ENCODE data around the gene SEC11C. TPM values are rescaled to one million over a fixed set of nuclear protein-coding genes. Genes with fewer than 3 reads are reported as not detected.

SEC11C gene
- polyA plus RNA-seq, 6 donors from 2014 or later: 112 to 205 (median 137) TPM

DNA sequence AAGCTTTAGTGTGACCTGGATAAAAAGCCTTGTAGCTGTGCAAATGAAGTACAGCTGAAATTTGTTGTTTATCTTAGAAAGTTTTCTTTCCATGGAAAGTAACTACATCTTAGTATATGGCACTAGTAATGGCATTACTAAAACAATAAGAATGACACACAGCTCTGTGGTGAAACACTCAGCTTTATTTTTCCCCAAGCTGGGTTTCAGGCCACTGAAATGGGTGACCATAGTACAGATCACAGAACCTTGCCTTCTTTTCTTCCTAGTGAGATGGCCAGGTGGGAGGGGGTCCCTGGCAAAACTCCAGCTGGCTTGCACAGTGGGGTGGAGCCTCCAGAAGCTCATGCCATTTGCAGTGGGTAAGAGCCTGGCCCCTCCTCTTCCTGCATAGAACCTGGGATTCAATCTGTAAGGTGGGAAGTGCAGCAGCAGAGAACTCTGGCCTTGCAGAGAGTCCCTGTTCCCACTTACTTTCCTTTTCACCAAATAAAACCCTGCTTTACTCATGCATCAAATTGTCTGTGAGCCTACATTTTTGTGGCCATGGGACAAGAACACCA lies 62.7 kb downstream of the SEC11C start:
- H3K27ac Mint-ChIP-seq: no peak overlapping the region
- no peaks in the 10 kb centered on the region for H3K4me1 Mint-ChIP-seq
- no peak overlapping the region for H3K4me3 Mint-ChIP-seq
- no peak for DNase-seq
- H3K27me3 Mint-ChIP-seq: peaks cover 30 to 48% (median 39%) of the 10 kb centered on the region in 3 donors
- no peaks in the 10 kb centered on the region for H3K36me3 Mint-ChIP-seq
- no peak for ATAC-seq (ENCODE audit: low read depth in 2 of 2)
- peaks cover 0 to 1% (median 0%) of the 10 kb centered on the region in 7 donors for H3K9me3 Mint-ChIP-seq

GRCh38 chr18:59207506-59207905 lies 67.8 kb downstream of the SEC11C start:
- Mint-ChIP-seq H3K27me3 (peaks cover 18 to 49% (median 35%) of the 10 kb centered on the region in 3 donors), H3K27ac (no peak overlapping the region), H3K4me1 (no peaks in the 10 kb centered on the region), H3K4me3 (no peak overlapping the region), H3K36me3 (no peaks in the 10 kb centered on the region), H3K9me3 (peaks cover 0 to 3% (median 0%) of the 10 kb centered on the region in 7 donors)
- ATAC-seq (ENCODE audit: low read depth in 2 of 2): no peak
- DNase-seq: no peak

Other genes with a start within 250 kb of the SEC11C start
- gene GRP, start 80.3 kb downstream of the SEC11C start, polyA plus RNA-seq (ENCODE audit: low read depth in 6 of 6): not detected
- gene RAX, start 133.6 kb downstream of the SEC11C start, polyA plus RNA-seq (ENCODE audit: low read depth in 6 of 6): not detected
- gene CPLX4, start 178.8 kb downstream of the SEC11C start, polyA plus RNA-seq (ENCODE audit: low read depth in 6 of 6): not detected
- 10 to 100 TPM; 24.3 to 35.2 (median 27.6) TPM for gene LMAN1, start 219.4 kb downstream of the SEC11C start, polyA plus RNA-seq (ENCODE audit: low read depth in 6 of 6)